ENCODE results near the gene AGPS.

- TF ChIP-seq, protein P1, sequence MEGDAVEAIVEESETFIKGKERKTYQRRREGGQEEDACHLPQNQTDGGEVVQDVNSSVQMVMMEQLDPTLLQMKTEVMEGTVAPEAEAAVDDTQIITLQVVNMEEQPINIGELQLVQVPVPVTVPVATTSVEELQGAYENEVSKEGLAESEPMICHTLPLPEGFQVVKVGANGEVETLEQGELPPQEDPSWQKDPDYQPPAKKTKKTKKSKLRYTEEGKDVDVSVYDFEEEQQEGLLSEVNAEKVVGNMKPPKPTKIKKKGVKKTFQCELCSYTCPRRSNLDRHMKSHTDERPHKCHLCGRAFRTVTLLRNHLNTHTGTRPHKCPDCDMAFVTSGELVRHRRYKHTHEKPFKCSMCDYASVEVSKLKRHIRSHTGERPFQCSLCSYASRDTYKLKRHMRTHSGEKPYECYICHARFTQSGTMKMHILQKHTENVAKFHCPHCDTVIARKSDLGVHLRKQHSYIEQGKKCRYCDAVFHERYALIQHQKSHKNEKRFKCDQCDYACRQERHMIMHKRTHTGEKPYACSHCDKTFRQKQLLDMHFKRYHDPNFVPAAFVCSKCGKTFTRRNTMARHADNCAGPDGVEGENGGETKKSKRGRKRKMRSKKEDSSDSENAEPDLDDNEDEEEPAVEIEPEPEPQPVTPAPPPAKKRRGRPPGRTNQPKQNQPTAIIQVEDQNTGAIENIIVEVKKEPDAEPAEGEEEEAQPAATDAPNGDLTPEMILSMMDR (IDR thresholded peaks at IDR 0.05; ENCODE audit: low read depth, low read length) = no peak
- no peak for TF ChIP-seq EZH2phosphoT487 (IDR thresholded peaks at IDR 0.05; ENCODE audit: low read depth)
These were observed 82.4 kb downstream of the AGPS start for GRCh38 chr2:177474998-177475397.

Data from OCI-LY3 (cell line).